Activated T-cell treated with anti-CD3 and anti-CD28 coated beads, Interleukin-2, amount 50 U/mL, for 24 hours (primary cell): ENCODE results near the gene SLX4IP.
"Not testable (repeated sequence)": the region's sequence is repeated elsewhere in the genome, so short reads cannot be mapped to it uniquely, and the experiment has no call there.

Experiments used
- DNase-seq: peaks from one replicate; pipeline ENCODE4 v3.0.0-alpha.2; 2020
- H3K27ac Mint-ChIP-seq: 2 replicates; pipeline ENCODE4 v1.8.0; 2020; ENCODE audit warnings: mild to moderate bottlenecking, mixed read lengths
- H3K27me3 Mint-ChIP-seq: 2 replicates; pipeline ENCODE4 v1.8.0; 2020; ENCODE audit warnings: mixed read lengths
- H3K36me3 Mint-ChIP-seq: 2 replicates; pipeline ENCODE4 v1.8.0; 2020; ENCODE audit warnings: low read depth, mixed read lengths
- H3K4me1 Mint-ChIP-seq: 2 replicates; pipeline ENCODE4 v1.8.0; 2020; ENCODE audit warnings: low read depth, mixed read lengths
- H3K4me3 Mint-ChIP-seq: 2 replicates; pipeline ENCODE4 v1.8.0; 2020; ENCODE audit warnings: mild to moderate bottlenecking, moderate library complexity, mixed read lengths
- H3K9me3 Mint-ChIP-seq: 2 replicates; pipeline ENCODE4 v1.8.0; 2020; ENCODE audit warnings: mixed read lengths

The SLX4IP gene

GRCh38 chr20:10578607-10579006 lies 143.5 kb downstream of the SLX4IP start:
- no peaks in the 10 kb centered on the region for H3K27me3 Mint-ChIP-seq
- DNase-seq, result no peak
- H3K27ac Mint-ChIP-seq, result no peak overlapping the region
- H3K9me3 Mint-ChIP-seq, result no peaks in the 10 kb centered on the region
- peaks cover 8% of the 10 kb centered on the region for H3K4me1 Mint-ChIP-seq
- H3K4me3 Mint-ChIP-seq, result no peak overlapping the region
- H3K36me3 Mint-ChIP-seq, result peaks cover 10% of the 10 kb centered on the region

DNA sequence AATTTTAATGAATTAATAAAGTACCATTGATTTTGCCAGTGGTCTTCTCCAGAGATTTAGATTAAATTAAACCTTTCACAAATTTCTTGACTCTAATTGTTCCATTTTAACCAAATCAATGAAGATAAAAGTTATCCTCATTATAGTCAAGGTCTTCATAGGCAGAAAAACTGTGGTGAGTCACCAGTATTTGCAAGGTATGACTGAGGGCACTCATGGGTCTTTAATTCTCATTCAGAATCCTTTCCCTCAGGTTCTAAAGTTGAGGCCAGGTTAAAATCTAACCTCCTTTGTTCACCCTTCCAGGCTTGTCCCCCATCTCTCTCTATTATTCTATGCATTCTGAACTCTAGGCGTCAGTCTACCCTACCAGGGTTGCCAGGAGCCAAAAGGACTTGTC lies 144.8 kb downstream of the SLX4IP start:
- Mint-ChIP-seq H3K4me1 (peaks cover 8% of the 10 kb centered on the region), H3K4me3 (no peak overlapping the region), H3K27ac (no peak overlapping the region), H3K36me3 (peaks cover 4% of the 10 kb centered on the region), H3K9me3 (no peaks in the 10 kb centered on the region), H3K27me3 (no peaks in the 10 kb centered on the region)
- no peak for DNase-seq

DNA sequence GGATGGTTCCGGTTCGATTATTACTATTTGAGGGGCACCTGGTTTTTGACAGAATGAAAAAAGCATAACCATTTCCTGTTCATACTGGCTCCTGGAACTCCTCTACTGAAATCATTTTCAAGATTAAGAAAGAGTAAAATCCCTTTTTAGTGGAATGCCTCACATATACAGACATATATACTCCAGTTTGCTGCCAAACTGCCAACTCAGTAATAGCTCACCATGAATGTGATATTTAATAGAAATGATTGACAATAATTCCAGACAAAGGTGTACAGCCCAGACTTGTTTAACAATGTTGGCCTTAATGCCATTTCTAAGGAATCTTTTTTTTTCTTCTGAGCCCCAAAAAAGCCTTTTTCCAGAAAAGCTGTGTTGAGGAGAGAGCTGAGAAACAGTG lies 145.6 kb downstream of the SLX4IP start:
- Mint-ChIP-seq H3K4me1 (peaks cover 8% of the 10 kb centered on the region), H3K36me3 (peaks cover 2% of the 10 kb centered on the region), H3K9me3 (no peaks in the 10 kb centered on the region), H3K27me3 (no peaks in the 10 kb centered on the region), H3K4me3 (no peak overlapping the region), H3K27ac (no peak overlapping the region)
- no peak for DNase-seq

GRCh38 chr20:10581823-10582222 lies 146.7 kb downstream of the SLX4IP start:
- Mint-ChIP-seq H3K4me3 (no peak overlapping the region), H3K4me1 (peaks cover 8% of the 10 kb centered on the region), H3K27ac (no peak overlapping the region), H3K36me3 (peaks cover 2% of the 10 kb centered on the region), H3K9me3 (no peaks in the 10 kb centered on the region), H3K27me3 (no peaks in the 10 kb centered on the region)
- no peak for DNase-seq

- Mint-ChIP-seq H3K9me3 (no peaks in the 10 kb centered on the region), H3K4me3 (no peak overlapping the region), H3K36me3 (no peaks in the 10 kb centered on the region), H3K27ac (no peak overlapping the region), H3K27me3 (no peaks in the 10 kb centered on the region), H3K4me1 (no peaks in the 10 kb centered on the region)
- DNase-seq, result no peak
Observed at GRCh38 chr20:10584371-10584770, 149.3 kb downstream of the SLX4IP start.

DNA sequence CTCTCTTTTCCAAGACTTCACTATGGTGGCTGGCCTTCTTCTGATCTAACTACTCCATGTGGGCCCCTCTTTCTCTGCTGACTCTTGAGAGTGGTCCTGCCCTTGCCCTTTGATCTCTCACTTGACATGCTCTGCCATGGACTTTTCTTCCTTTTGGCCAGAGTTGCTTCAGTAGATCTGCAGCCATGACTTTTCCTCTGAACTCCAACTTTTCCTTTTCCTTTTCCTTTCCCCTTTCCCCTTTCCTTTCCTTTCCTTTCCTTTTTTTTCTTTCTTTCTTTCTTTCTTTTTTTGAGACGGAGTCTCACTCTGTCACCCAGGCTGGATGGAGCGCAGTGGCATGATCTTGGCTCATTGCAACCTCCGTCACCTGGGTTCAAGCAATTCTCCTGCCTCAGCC lies 150.2 kb downstream of the SLX4IP start:
- Mint-ChIP-seq H3K9me3 (no peaks in the 10 kb centered on the region), H3K36me3 (no peaks in the 10 kb centered on the region)

GRCh38 chr20:10586296-10586695 lies 151.2 kb downstream of the SLX4IP start:
- no peak for DNase-seq
- Mint-ChIP-seq H3K4me1 (peaks cover 2% of the 10 kb centered on the region), H3K27me3 (no peaks in the 10 kb centered on the region), H3K36me3 (no peaks in the 10 kb centered on the region), H3K27ac (no peak overlapping the region), H3K9me3 (no peaks in the 10 kb centered on the region), H3K4me3 (no peak overlapping the region)

More for the DNA sequence above, 150.2 kb downstream of the SLX4IP start:
- Mint-ChIP-seq H3K27me3 (no peaks in the 10 kb centered on the region), H3K4me1 (no peaks in the 10 kb centered on the region), H3K4me3 (no peak overlapping the region), H3K27ac (no peak overlapping the region)
- no peak for DNase-seq

DNA sequence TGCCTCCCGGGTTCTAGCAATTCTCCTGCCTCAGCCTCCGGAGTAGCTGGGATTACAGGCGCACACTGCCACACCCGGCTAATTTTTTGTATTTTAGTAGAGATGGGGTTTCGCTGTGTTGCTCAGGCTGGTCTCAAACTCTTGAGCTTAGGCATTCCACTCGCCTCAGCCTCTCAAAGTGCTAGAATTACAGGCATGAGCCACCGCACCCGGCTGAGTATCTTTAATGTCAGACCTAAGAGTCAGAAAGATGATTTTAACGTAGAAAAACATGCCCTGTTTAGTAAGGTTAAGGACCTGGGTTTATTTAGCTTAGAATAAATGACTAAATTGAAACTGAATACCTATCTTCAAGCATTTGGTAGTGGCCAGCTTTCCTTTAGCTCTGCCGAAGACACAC lies 155.3 kb downstream of the SLX4IP start:
- not testable (repeated sequence) for H3K4me3 Mint-ChIP-seq, H3K4me1 Mint-ChIP-seq, DNase-seq, H3K27me3 Mint-ChIP-seq, H3K9me3 Mint-ChIP-seq, H3K27ac Mint-ChIP-seq, H3K36me3 Mint-ChIP-seq

- no peaks in the 10 kb centered on the region for H3K27me3 Mint-ChIP-seq
- no peaks in the 10 kb centered on the region for H3K9me3 Mint-ChIP-seq
- H3K4me1 Mint-ChIP-seq, result peaks cover 10% of the 10 kb centered on the region
- no peak overlapping the region for H3K4me3 Mint-ChIP-seq
- H3K27ac Mint-ChIP-seq, result no peak overlapping the region
- no peaks in the 10 kb centered on the region for H3K36me3 Mint-ChIP-seq
- no peak for DNase-seq
Observed at GRCh38 chr20:10590950-10591671, 156.0 kb downstream of the SLX4IP start.

- H3K36me3 Mint-ChIP-seq, result peaks cover 4% of the 10 kb centered on the region
- H3K4me3 Mint-ChIP-seq, result no peak overlapping the region
- no peaks in the 10 kb centered on the region for H3K27me3 Mint-ChIP-seq
- no peak for DNase-seq
- no peak overlapping the region for H3K27ac Mint-ChIP-seq
- H3K4me1 Mint-ChIP-seq, result peaks cover 10% of the 10 kb centered on the region
- no peaks in the 10 kb centered on the region for H3K9me3 Mint-ChIP-seq
Observed at GRCh38 chr20:10591946-10592521, 156.9 kb downstream of the SLX4IP start.

DNA sequence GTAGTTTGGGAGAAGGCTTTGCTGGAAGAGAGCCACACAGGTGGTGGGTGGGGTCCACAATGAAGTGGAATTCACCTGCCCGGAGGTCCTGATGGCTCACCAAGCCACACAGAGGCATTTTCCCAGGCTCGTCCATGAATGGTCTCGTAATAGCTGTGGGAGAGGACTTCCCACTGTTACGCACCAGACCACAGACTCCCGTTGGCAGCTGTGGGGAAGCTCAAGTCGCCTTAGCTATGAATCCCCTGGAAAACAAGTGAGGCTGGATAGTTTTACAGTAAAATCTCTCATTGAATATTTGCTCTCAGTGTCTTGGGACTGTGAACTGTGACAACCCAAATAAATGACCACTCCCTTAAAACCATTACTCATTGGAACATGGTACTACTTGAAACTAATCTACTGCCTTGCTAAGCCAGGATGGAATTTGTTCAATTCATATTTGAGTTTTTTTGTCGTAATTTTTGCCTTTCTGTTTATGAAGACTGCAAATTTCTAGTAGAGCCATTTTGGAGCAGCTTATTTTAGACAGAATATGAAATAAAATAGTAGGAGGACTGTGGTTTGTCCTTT lies 159.3 kb downstream of the SLX4IP start:
- H3K9me3 Mint-ChIP-seq, result no peaks in the 10 kb centered on the region
- H3K27ac Mint-ChIP-seq, result no peak overlapping the region
- no peak for DNase-seq
- peaks cover 19% of the 10 kb centered on the region for H3K36me3 Mint-ChIP-seq
- H3K27me3 Mint-ChIP-seq, result no peaks in the 10 kb centered on the region
- H3K4me3 Mint-ChIP-seq, result no peak overlapping the region
- peaks cover 21% of the 10 kb centered on the region for H3K4me1 Mint-ChIP-seq

- no peak for DNase-seq
- Mint-ChIP-seq H3K9me3 (no peaks in the 10 kb centered on the region), H3K36me3 (peaks cover 21% of the 10 kb centered on the region), H3K27ac (no peak overlapping the region), H3K27me3 (no peaks in the 10 kb centered on the region), H3K4me3 (no peak overlapping the region), H3K4me1 (peaks cover 22% of the 10 kb centered on the region)
Observed at GRCh38 chr20:10595266-10595665, 160.2 kb downstream of the SLX4IP start.

- no peak overlapping the region for H3K27ac Mint-ChIP-seq
- H3K27me3 Mint-ChIP-seq, result no peaks in the 10 kb centered on the region
- peaks cover 29% of the 10 kb centered on the region for H3K36me3 Mint-ChIP-seq
- no peak for DNase-seq
- H3K4me1 Mint-ChIP-seq, result peaks cover 21% of the 10 kb centered on the region
- H3K4me3 Mint-ChIP-seq, result no peak overlapping the region
- no peaks in the 10 kb centered on the region for H3K9me3 Mint-ChIP-seq
Observed at GRCh38 chr20:10595985-10596384, 160.9 kb downstream of the SLX4IP start.

GRCh38 chr20:10596710-10597121 lies 161.6 kb downstream of the SLX4IP start:
- Mint-ChIP-seq H3K4me3 (no peak overlapping the region), H3K9me3 (no peaks in the 10 kb centered on the region), H3K4me1 (peaks cover 21% of the 10 kb centered on the region), H3K27ac (no peak overlapping the region), H3K36me3 (peaks cover 36% of the 10 kb centered on the region), H3K27me3 (no peaks in the 10 kb centered on the region)
- DNase-seq, result no peak

DNA sequence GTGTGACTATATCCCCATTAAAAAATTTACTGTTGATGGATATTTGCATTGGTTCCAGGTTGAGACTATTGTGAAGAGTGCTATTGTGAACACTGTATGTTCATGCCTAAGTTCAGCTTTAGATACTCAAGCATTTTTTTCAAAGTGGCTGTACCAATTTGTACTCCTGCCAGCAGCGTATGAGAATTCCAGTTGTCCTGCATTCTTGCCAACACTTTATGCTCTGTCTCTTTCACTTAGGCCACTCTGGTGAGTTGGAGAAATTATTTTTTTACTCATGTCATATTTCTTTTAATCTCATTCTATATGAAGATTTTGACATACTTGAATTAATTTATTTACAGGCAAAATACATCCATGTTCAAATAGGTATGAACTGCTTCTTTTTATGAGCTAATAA lies 162.5 kb downstream of the SLX4IP start:
- peaks cover 45% of the 10 kb centered on the region for H3K36me3 Mint-ChIP-seq
- no peaks in the 10 kb centered on the region for H3K27me3 Mint-ChIP-seq
- no peak for DNase-seq
- H3K4me1 Mint-ChIP-seq, result peaks cover 23% of the 10 kb centered on the region
- H3K4me3 Mint-ChIP-seq, result no peak overlapping the region
- H3K9me3 Mint-ChIP-seq, result no peaks in the 10 kb centered on the region
- no peak overlapping the region for H3K27ac Mint-ChIP-seq
